ENCODE measurements around the gene SOBP.

- TF ChIP-seq, protein P1, sequence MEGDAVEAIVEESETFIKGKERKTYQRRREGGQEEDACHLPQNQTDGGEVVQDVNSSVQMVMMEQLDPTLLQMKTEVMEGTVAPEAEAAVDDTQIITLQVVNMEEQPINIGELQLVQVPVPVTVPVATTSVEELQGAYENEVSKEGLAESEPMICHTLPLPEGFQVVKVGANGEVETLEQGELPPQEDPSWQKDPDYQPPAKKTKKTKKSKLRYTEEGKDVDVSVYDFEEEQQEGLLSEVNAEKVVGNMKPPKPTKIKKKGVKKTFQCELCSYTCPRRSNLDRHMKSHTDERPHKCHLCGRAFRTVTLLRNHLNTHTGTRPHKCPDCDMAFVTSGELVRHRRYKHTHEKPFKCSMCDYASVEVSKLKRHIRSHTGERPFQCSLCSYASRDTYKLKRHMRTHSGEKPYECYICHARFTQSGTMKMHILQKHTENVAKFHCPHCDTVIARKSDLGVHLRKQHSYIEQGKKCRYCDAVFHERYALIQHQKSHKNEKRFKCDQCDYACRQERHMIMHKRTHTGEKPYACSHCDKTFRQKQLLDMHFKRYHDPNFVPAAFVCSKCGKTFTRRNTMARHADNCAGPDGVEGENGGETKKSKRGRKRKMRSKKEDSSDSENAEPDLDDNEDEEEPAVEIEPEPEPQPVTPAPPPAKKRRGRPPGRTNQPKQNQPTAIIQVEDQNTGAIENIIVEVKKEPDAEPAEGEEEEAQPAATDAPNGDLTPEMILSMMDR (IDR thresholded peaks at IDR 0.05): no peak
- no peak for TF ChIP-seq EZH2 (IDR thresholded peaks at IDR 0.05; ENCODE audit: borderline replicate concordance, insufficient read depth, low read depth, low read length, poor library complexity, severe bottlenecking)
Observed at GRCh38 chr6:107556082-107556481, 66.2 kb downstream of the SOBP start.
